D721Med (cell line): Measurements from ENCODE around the gene ASB8.
"Not testable (repeated sequence)": the region's sequence is repeated elsewhere in the genome, so short reads cannot be mapped to it uniquely, and the experiment has no call there.

ENCODE experiments used
- DNase-seq: peaks from one replicate; pipeline ENCODE4 v3.0.0; 2011; ENCODE audit warnings: low spot score; ENCODE audit not compliant: insufficient read length
- FAIRE-seq: peaks from 2 replicates; lab custom pipeline; 2011; peaks lifted over from hg19 to GRCh38; lab: Jason Lieb, UNC
- CTCF ChIP-seq: IDR thresholded peaks from 2 replicates; pipeline ENCODE4 v1.5.1; 2012; ENCODE audit warnings: mild to moderate bottlenecking, control low read depth; ENCODE audit not compliant: insufficient read depth; ENCODE audit errors: missing control alignments

The ASB8 gene

GRCh38 chr12:48135027-48135426, 22.3 kb downstream of the ASB8 start:
- TF ChIP-seq CTCF: no peak
- DNase-seq (no peak), FAIRE-seq (no peak)

- TF ChIP-seq CTCF: no peak
- FAIRE-seq: no peak
- DNase-seq: no peak
Observed at GRCh38 chr12:48132826-48133225, 24.5 kb downstream of the ASB8 start.

GRCh38 chr12:48131517-48131916, 25.8 kb downstream of the ASB8 start:
- TF ChIP-seq CTCF: no peak
- FAIRE-seq (no peak), DNase-seq (no peak)

- no peak for TF ChIP-seq CTCF
- FAIRE-seq: no peak
- DNase-seq: no peak
Observed at GRCh38 chr12:48129376-48129775, 27.9 kb downstream of the ASB8 start.

GRCh38 chr12:48128800-48129199, 28.5 kb downstream of the ASB8 start:
- no peak for FAIRE-seq
- TF ChIP-seq CTCF: no peak
- DNase-seq: no peak

- TF ChIP-seq CTCF: no peak
- DNase-seq (no peak), FAIRE-seq (no peak)
Observed at GRCh38 chr12:48126953-48127630, 30.2 kb downstream of the ASB8 start.

GRCh38 chr12:48125985-48126384, 31.3 kb downstream of the ASB8 start:
- no peak for TF ChIP-seq CTCF
- FAIRE-seq (no peak), DNase-seq (no peak)

GRCh38 chr12:48125542-48125941, 31.8 kb downstream of the ASB8 start:
- FAIRE-seq, DNase-seq: not testable (repeated sequence)
